ENCODE data around the gene ACSS1.
"Not testable (repeated sequence)": the region's sequence is repeated elsewhere in the genome, so short reads cannot be mapped to it uniquely, and the experiment has no call there.

Gene ACSS1

GRCh38 chr20:25009218-25010145 lies 48.5 kb downstream of the ACSS1 start:
- no peak for DNase-seq (ENCODE audit: low read depth in 2 of 2)

GRCh38 chr20:25008388-25009217 lies 49.3 kb downstream of the ACSS1 start:
- DNase-seq (ENCODE audit: low read depth in 2 of 2): no peak

GRCh38 chr20:25007491-25008305 lies 50.2 kb downstream of the ACSS1 start:
- no peak for DNase-seq (ENCODE audit: low read depth in 2 of 2)

GRCh38 chr20:25006431-25007167 lies 51.3 kb downstream of the ACSS1 start:
- DNase-seq (ENCODE audit: low read depth in 2 of 2): no peak

- no peak for DNase-seq (ENCODE audit: low read depth in 2 of 2)
Observed at GRCh38 chr20:25005661-25006060, 52.3 kb downstream of the ACSS1 start.

- no peak for DNase-seq (ENCODE audit: low read depth in 2 of 2)
Observed at GRCh38 chr20:25005220-25005619, 52.7 kb downstream of the ACSS1 start.

- no peak for DNase-seq (ENCODE audit: low read depth in 2 of 2)
Observed at GRCh38 chr20:25003002-25003401, 54.9 kb downstream of the ACSS1 start.

- not testable (repeated sequence) for DNase-seq (ENCODE audit: low read depth in 2 of 2)
Observed at GRCh38 chr20:25001323-25001722, 56.6 kb downstream of the ACSS1 start.

GRCh38 chr20:25000268-25000801 lies 57.6 kb downstream of the ACSS1 start:
- no peak for DNase-seq (ENCODE audit: low read depth in 2 of 2)

- no peak for DNase-seq (ENCODE audit: low read depth in 2 of 2)
Observed at GRCh38 chr20:24999568-24999967, 58.4 kb downstream of the ACSS1 start.

GRCh38 chr20:24998631-24999445 lies 59.1 kb downstream of the ACSS1 start:
- DNase-seq (ENCODE audit: low read depth in 2 of 2): no peak

- no peak for DNase-seq (ENCODE audit: low read depth in 2 of 2)
Observed at GRCh38 chr20:24998121-24998520, 59.8 kb downstream of the ACSS1 start.

GRCh38 chr20:24996449-24997377 lies 61.2 kb downstream of the ACSS1 start:
- no peak for DNase-seq (ENCODE audit: low read depth in 2 of 2)

- no peak for DNase-seq (ENCODE audit: low read depth in 2 of 2)
Observed at GRCh38 chr20:24995741-24996448, 62.0 kb downstream of the ACSS1 start.

GRCh38 chr20:24994470-24995368 lies 63.2 kb downstream of the ACSS1 start:
- peak; percentile 66 to 83 for DNase-seq (ENCODE audit: low read depth in 2 of 2)

GRCh38 chr20:24994186-24994465 lies 63.8 kb downstream of the ACSS1 start:
- DNase-seq (ENCODE audit: low read depth in 2 of 2): no peak
